Activated naive CD4-positive, alpha-beta T cell treated with anti-CD3 and anti-CD28 coated beads, Interleukin-2, amount 50 U/mL, for 72 hours (primary cell): ENCODE data around the gene RHBDD2. TPM values are rescaled to one million over a fixed set of nuclear protein-coding genes. Genes with fewer than 3 reads are reported as not detected.
"Not testable (repeated sequence)": the region's sequence is repeated elsewhere in the genome, so short reads cannot be mapped to it uniquely, and the experiment has no call there.

Experiments used
- ATAC-seq, 2 donors: fragments of 150-1000 bp; cut with Tn5 transposase; 2 replicates each; pipeline ENCODE4 v1.10.0; 2021; ENCODE audit warnings: mild to moderate bottlenecking in 2 of 2, moderate library complexity in 2 of 2
- DNase-seq, 2 donors: peaks; one replicate each; pipeline ENCODE4 v3.0.0; 2021 to 2022; ENCODE audit warnings: low spot score in 2 of 2
- H3K27ac Mint-ChIP-seq, 2 donors: one replicate each; pipeline ENCODE4 v1.8.0; 2022; ENCODE audit warnings: mild to moderate bottlenecking in 2 of 2, mixed read lengths in 2 of 2
- H3K36me3 Mint-ChIP-seq, 2 donors: one replicate each; pipeline ENCODE4 v1.8.0; 2022; ENCODE audit warnings: mixed read lengths in 2 of 2
- H3K9me3 Mint-ChIP-seq, 2 donors: one replicate each; pipeline ENCODE4 v1.8.0; 2022; ENCODE audit warnings: mixed read lengths in 2 of 2
- total RNA-seq, 2 donors: library from RNA; stranded (reverse); gene quantifications; one replicate each; pipeline ENCODE4 v1.2.3, GENCODE V29; 2022

The RHBDD2 gene
- 10 to 100 TPM; 14.5 to 26.3 TPM for total RNA-seq

GRCh38 chr7:75878769-75879611 is at the start of gene RHBDD2:
Gene RHBDD2 (plus strand): TSS chr7:75879034. CDS start chr7:75879083, 49 bp downstream.
- ATAC-seq (peak; percentile 97 to 99), DNase-seq (peak; percentile 88 to 94)
- H3K9me3 Mint-ChIP-seq, result no peaks in the 10 kb centered on the region
- H3K27ac Mint-ChIP-seq, result peak within 1 kb of the TSS; percentile 92 to 93
- H3K36me3 Mint-ChIP-seq, result peaks cover 16 to 18% of the 10 kb centered on the region in 2 donors

GRCh38 chr7:75829656-75830055 is 49.2 kb upstream of the RHBDD2 start:
- ATAC-seq, H3K36me3 Mint-ChIP-seq, H3K27ac Mint-ChIP-seq, DNase-seq, H3K9me3 Mint-ChIP-seq: not testable (repeated sequence)

GRCh38 chr7:75830978-75831377 is 47.9 kb upstream of the RHBDD2 start:
- no peaks in the 10 kb centered on the region for H3K9me3 Mint-ChIP-seq
- DNase-seq (no peak), ATAC-seq (no peak)
- peak overlapping the region in 1 of 2 donors; percentile 20 for H3K27ac Mint-ChIP-seq
- no peaks in the 10 kb centered on the region for H3K36me3 Mint-ChIP-seq

GRCh38 chr7:75833662-75834061 is 45.2 kb upstream of the RHBDD2 start:
- ATAC-seq, H3K9me3 Mint-ChIP-seq, H3K36me3 Mint-ChIP-seq, H3K27ac Mint-ChIP-seq, DNase-seq: not testable (repeated sequence)

GRCh38 chr7:75835688-75836285 is 43.0 kb upstream of the RHBDD2 start:
- DNase-seq, result no peak
- Mint-ChIP-seq H3K9me3 (no peaks in the 10 kb centered on the region), H3K36me3 (no peaks in the 10 kb centered on the region), H3K27ac (no peak overlapping the region)
- no peak for ATAC-seq

GRCh38 chr7:75836798-75837197 is 42.0 kb upstream of the RHBDD2 start:
- ATAC-seq (no peak), DNase-seq (no peak)
- Mint-ChIP-seq H3K27ac (no peak overlapping the region), H3K9me3 (no peaks in the 10 kb centered on the region), H3K36me3 (no peaks in the 10 kb centered on the region)

GRCh38 chr7:75838281-75838930 is 40.4 kb upstream of the RHBDD2 start:
- not testable (repeated sequence) for H3K9me3 Mint-ChIP-seq, DNase-seq, ATAC-seq, H3K36me3 Mint-ChIP-seq, H3K27ac Mint-ChIP-seq

- Mint-ChIP-seq H3K27ac (no peak overlapping the region), H3K9me3 (no peaks in the 10 kb centered on the region), H3K36me3 (no peaks in the 10 kb centered on the region)
- DNase-seq, result no peak
- ATAC-seq, result no peak
Observed at GRCh38 chr7:75840029-75840428, 38.8 kb upstream of the RHBDD2 start.

- no peaks in the 10 kb centered on the region for H3K36me3 Mint-ChIP-seq
- H3K27ac Mint-ChIP-seq, result peak overlapping the region; percentile 15 to 73
- DNase-seq (peak in 1 of 2 donors; percentile 42), ATAC-seq (peak; percentile 77 to 96)
- H3K9me3 Mint-ChIP-seq, result no peaks in the 10 kb centered on the region
Observed at GRCh38 chr7:75842836-75843446, 35.9 kb upstream of the RHBDD2 start.

- no peaks in the 10 kb centered on the region for H3K36me3 Mint-ChIP-seq
- no peaks in the 10 kb centered on the region for H3K9me3 Mint-ChIP-seq
- DNase-seq (no peak), ATAC-seq (no peak)
- no peak overlapping the region for H3K27ac Mint-ChIP-seq
Observed at GRCh38 chr7:75843613-75844116, 35.2 kb upstream of the RHBDD2 start.

GRCh38 chr7:75844158-75844557 is 34.7 kb upstream of the RHBDD2 start:
- H3K27ac Mint-ChIP-seq, result no peak overlapping the region
- DNase-seq, result no peak
- ATAC-seq, result no peak

GRCh38 chr7:75845132-75845531 is 33.7 kb upstream of the RHBDD2 start:
- H3K27ac Mint-ChIP-seq, ATAC-seq, H3K36me3 Mint-ChIP-seq, H3K9me3 Mint-ChIP-seq, DNase-seq: not testable (repeated sequence)

More at GRCh38 chr7:75844158-75844557, 34.7 kb upstream of the RHBDD2 start:
- no peaks in the 10 kb centered on the region for H3K9me3 Mint-ChIP-seq
- H3K36me3 Mint-ChIP-seq, result no peaks in the 10 kb centered on the region

GRCh38 chr7:75847707-75848106 is 31.1 kb upstream of the RHBDD2 start:
- ATAC-seq (no peak), DNase-seq (no peak)
- Mint-ChIP-seq H3K36me3 (no peaks in the 10 kb centered on the region), H3K9me3 (no peaks in the 10 kb centered on the region), H3K27ac (peak overlapping the region in 1 of 2 donors; percentile 58)

- Mint-ChIP-seq H3K36me3 (no peaks in the 10 kb centered on the region), H3K9me3 (no peaks in the 10 kb centered on the region), H3K27ac (no peak overlapping the region)
- DNase-seq (no peak), ATAC-seq (no peak)
Observed at GRCh38 chr7:75849573-75849972, 29.3 kb upstream of the RHBDD2 start.

- Mint-ChIP-seq H3K27ac (no peak overlapping the region), H3K36me3 (no peaks in the 10 kb centered on the region), H3K9me3 (no peaks in the 10 kb centered on the region)
- DNase-seq (no peak), ATAC-seq (no peak)
Observed at GRCh38 chr7:75850235-75850634, 28.6 kb upstream of the RHBDD2 start.

- Mint-ChIP-seq H3K9me3 (peaks cover 6 to 11% of the 10 kb centered on the region in 2 donors), H3K36me3 (no peaks in the 10 kb centered on the region), H3K27ac (no peak overlapping the region)
- no peak for DNase-seq
- no peak for ATAC-seq
Observed at GRCh38 chr7:75854233-75854632, 24.6 kb upstream of the RHBDD2 start.
